Activated T-helper 1 cell treated with anti-CD3 and anti-CD28 coated beads, Interleukin-12 subunit alpha, Interleukin-12 subunit beta, Interleukin-2, Interleukin-4 antibody, amounts not matched to agents 30 ng/mL and 10 ng/mL and 1 ng/mL, durations not matched to agents 14 hours and 24 hours and 36 hours (primary cell): ENCODE data around the gene OTUB1. TPM values are rescaled to one million over a fixed set of nuclear protein-coding genes. Genes with fewer than 3 reads are reported as not detected.
"Not testable (repeated sequence)": the region's sequence is repeated elsewhere in the genome, so short reads cannot be mapped to it uniquely, and the experiment has no call there.

Source experiments
- DNase-seq: peaks from one replicate; pipeline ENCODE4 v3.0.0; 2021; ENCODE audit warnings: low spot score
- H3K27ac Mint-ChIP-seq: one replicate; pipeline ENCODE4 v1.8.0; 2021; ENCODE audit warnings: mild to moderate bottlenecking, mixed read lengths
- H3K27me3 Mint-ChIP-seq: one replicate; pipeline ENCODE4 v1.8.0; 2022; ENCODE audit warnings: mild to moderate bottlenecking, moderate library complexity, mixed read lengths; ENCODE audit not compliant: insufficient read depth
- H3K36me3 Mint-ChIP-seq: one replicate; pipeline ENCODE4 v1.8.0; 2021; ENCODE audit warnings: low read depth, mixed read lengths
- H3K4me1 Mint-ChIP-seq: one replicate; pipeline ENCODE4 v1.8.0; 2021; ENCODE audit warnings: low read depth, mixed read lengths
- H3K4me3 Mint-ChIP-seq: one replicate; pipeline ENCODE4 v1.8.0; 2021; ENCODE audit warnings: mild to moderate bottlenecking, moderate library complexity, mixed read lengths
- H3K9me3 Mint-ChIP-seq: one replicate; pipeline ENCODE4 v1.8.0; 2021; ENCODE audit warnings: mixed read lengths
- intact Hi-C: fragments of 100-400 bp; cut with micrococcal nuclease; formaldehyde crosslinking; loops from one replicate; pipeline ENCODE4 v1.15.1; 2024
- total RNA-seq: library from RNA; stranded (reverse); gene quantifications from 2 replicates; pipeline ENCODE4 v1.2.3, GENCODE V29; 2022

The OTUB1 gene
- total RNA-seq, 1 donor from 2014 or later = 104 TPM

DNA sequence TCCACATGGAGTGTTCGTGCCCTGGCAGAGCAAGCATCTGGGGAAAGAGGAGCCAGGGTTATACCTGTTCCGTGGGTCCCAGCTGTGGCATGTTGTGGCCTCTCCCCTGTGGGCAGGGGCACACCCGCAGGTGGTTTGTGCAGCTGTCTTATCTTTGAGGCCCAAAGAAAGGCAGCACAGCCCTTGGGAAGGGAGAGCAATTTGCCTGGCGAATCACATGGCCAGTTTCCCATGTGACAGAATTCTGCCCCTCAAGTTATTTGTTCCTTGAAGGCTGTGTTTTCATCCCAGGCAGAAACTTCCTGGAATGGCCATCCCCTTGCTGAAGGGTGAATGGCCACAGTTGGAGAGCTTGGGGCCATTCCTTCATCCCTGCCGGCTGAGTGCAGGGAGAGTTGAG lies 28.2 kb upstream of the OTUB1 start:
- Mint-ChIP-seq H3K9me3 (no peaks in the 10 kb centered on the region), H3K4me1 (peaks cover 18% of the 10 kb centered on the region), H3K27ac (no peak overlapping the region), H3K36me3 (peaks cover 22% of the 10 kb centered on the region), H3K27me3 (no peaks in the 10 kb centered on the region), H3K4me3 (no peak overlapping the region)
- intact Hi-C loops = no loop called here
- DNase-seq = no peak

DNA sequence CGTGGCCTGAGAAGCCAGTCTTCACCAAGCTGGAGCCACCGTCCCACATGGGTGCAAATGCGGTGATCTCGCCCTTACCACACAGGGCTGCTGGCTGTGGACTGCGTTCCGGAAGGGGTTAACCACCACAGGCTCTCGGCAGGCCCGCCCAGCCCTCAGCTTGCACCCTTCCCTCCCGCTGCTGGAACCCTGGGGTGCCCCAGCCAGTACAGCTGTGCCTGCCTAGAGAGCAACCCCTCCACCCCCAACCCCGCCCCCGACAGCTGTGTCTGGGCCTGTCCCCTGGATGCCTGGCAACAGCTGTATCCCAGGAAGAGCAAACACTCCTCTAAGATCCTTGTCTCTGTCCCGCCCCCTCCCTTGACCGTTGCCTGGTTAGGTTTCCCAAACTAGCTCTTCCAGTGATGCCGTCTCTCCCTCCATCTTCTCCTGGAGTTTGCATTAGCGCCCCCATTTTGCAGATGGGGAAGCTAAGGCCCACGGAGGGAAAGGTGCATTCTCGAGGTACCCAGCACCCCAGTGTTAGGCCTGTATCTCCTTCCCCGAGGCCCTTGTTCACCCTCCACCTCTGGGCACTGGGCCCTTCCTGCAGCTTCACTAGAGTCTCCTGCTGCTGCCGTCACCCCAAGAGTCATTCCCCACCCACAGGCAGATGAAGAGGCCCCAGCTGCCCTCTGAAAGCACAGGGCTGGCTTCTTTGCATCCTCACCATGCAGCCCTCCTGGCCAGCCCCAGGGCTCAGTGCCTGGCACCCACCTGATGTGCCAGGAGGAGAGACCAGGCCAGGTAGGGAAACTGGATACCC lies 24.4 kb upstream of the OTUB1 start:
- DNase-seq = no peak
- Mint-ChIP-seq H3K4me1 (peaks cover 18% of the 10 kb centered on the region), H3K27ac (peak overlapping the region; percentile 29), H3K36me3 (no peaks in the 10 kb centered on the region), H3K27me3 (no peaks in the 10 kb centered on the region), H3K9me3 (no peaks in the 10 kb centered on the region), H3K4me3 (no peak overlapping the region)
- intact Hi-C loops = no loop called here

DNA sequence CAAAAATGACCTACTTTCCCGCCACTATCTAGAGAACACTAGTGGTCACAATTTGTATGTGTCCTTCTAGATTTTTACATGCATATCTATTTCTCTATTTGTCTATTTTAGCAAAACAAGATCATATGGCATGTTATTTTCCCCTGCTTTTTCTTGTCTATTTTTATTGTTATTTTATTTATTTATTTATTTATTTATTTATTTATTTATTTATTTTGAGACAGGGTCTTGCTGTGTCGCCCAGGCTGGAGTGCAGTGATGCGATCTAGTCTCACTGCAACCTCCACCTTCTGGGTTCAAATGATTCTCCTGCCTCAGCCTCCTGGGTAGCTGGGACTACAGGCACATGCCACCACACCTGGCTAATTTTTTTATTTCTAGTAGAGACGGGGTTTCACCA lies 22.3 kb upstream of the OTUB1 start:
- intact Hi-C loops, H3K27me3 Mint-ChIP-seq: not testable (repeated sequence)

DNA sequence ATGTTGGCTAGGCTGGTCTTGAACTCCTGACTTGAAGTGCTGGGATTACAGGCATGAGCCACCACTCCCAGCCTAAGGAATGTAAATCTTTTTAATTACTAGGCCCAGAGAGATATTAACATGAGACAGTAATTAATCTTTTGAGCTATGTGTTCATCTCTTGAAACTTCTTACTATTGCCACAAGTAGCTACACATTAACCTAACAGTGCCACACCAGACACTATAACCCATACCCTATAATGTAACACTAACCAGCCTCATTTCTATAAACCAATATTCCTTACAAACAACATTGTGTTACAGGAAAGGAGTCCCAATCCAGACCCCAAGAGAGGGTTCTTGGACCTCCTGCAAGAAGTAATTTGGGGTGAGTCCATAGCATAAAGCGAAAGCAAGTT lies 19.8 kb upstream of the OTUB1 start:
- no peaks in the 10 kb centered on the region for H3K36me3 Mint-ChIP-seq
- intact Hi-C loops = no loop called here
- H3K4me3 Mint-ChIP-seq = no peak overlapping the region
- no peak for DNase-seq
- H3K27ac Mint-ChIP-seq = no peak overlapping the region
- no peaks in the 10 kb centered on the region for H3K9me3 Mint-ChIP-seq
- H3K4me1 Mint-ChIP-seq = peaks cover 6% of the 10 kb centered on the region
- peaks cover 6% of the 10 kb centered on the region for H3K27me3 Mint-ChIP-seq

More for the DNA sequence above, 22.3 kb upstream of the OTUB1 start:
- H3K36me3 Mint-ChIP-seq, H3K27ac Mint-ChIP-seq, DNase-seq, H3K4me3 Mint-ChIP-seq, H3K9me3 Mint-ChIP-seq: not testable (repeated sequence)
- peaks cover 13% of the 10 kb centered on the region for H3K4me1 Mint-ChIP-seq

DNA sequence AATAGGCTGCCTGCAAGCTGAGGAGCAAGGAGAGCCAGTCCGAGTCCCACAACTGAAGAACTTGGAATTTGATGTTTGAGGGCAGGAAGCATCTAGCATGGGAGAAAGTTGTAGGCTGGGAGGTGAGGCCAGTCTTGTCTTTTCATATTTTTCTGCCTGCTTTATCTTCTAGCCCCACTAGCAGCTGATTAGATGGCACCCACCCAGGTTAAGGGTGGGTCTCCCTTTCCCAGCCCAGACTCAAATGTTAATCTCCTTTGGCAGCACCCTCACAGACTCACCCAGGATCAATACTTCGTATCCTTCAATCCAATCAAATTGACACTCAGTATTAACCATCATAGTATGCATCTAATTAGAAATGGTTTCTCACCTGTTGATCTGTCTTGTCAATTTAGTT lies 16.8 kb upstream of the OTUB1 start:
- no peak overlapping the region for H3K4me3 Mint-ChIP-seq
- no peaks in the 10 kb centered on the region for H3K4me1 Mint-ChIP-seq
- H3K9me3 Mint-ChIP-seq = no peaks in the 10 kb centered on the region
- DNase-seq = no peak
- intact Hi-C loops = no loop called here
- H3K27ac Mint-ChIP-seq = no peak overlapping the region
- H3K36me3 Mint-ChIP-seq = peaks cover 3% of the 10 kb centered on the region
- peaks cover 8% of the 10 kb centered on the region for H3K27me3 Mint-ChIP-seq

DNA sequence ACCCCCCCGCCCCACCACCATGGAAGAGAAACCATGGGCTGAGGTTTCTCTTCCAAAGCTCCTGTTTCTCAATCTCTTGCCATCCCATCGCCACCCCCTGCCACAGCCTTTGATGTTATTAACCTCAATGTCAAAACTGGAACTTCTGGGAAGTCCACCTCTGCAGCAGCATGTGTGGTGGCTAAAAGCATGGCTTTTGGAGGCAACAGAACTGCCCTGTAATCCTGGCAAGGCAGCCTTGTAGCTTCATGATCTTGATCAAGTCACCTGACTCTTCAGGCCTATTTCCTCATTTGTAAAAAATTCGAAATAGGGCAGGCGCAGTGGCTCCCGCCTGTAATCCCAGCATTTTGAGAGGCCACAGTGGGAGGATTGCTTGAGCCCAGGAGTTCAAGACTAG lies 15.3 kb upstream of the OTUB1 start:
- Mint-ChIP-seq H3K4me3 (no peak overlapping the region), H3K4me1 (peaks cover 4% of the 10 kb centered on the region), H3K27me3 (peaks cover 8% of the 10 kb centered on the region), H3K36me3 (peaks cover 6% of the 10 kb centered on the region), H3K9me3 (no peaks in the 10 kb centered on the region), H3K27ac (no peak overlapping the region)
- no peak for DNase-seq
- intact Hi-C loops = loop anchor here (10.0 kb wide), 1 partner anchor 314 kb away; the partner anchor contains the start of genes BAD and GPR137

DNA sequence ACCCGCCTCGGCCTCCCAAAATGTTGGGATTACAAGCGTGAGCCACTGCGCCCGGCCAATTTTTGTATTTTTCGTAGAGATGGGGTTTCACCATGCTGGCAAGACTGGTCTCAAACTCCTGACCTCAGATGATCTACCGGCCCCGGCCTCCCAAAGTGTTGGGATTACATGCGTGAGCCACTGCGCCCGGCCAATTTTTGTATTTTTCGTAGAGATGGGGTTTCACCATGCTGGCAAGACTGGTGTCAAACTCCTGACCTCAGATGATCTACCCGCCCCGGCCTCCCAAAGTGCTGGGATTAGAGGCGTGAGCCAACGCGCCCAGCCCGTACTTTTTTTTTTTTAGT lies 12.4 kb upstream of the OTUB1 start:
- H3K36me3 Mint-ChIP-seq = peaks cover 17% of the 10 kb centered on the region
- not testable (repeated sequence) for H3K27me3 Mint-ChIP-seq, H3K9me3 Mint-ChIP-seq, DNase-seq
- intact Hi-C loops = loop anchor here (1.0 to 10.0 kb wide), 10 partner anchors 12 to 311 kb away; partner anchors contain the start of genes BAD, DNAJC4, FKBP2 and GPR137
- peaks cover 17% of the 10 kb centered on the region for H3K4me1 Mint-ChIP-seq
- peak overlapping the region; percentile 100 for H3K4me3 Mint-ChIP-seq
- peak overlapping the region; percentile 97 for H3K27ac Mint-ChIP-seq

DNA sequence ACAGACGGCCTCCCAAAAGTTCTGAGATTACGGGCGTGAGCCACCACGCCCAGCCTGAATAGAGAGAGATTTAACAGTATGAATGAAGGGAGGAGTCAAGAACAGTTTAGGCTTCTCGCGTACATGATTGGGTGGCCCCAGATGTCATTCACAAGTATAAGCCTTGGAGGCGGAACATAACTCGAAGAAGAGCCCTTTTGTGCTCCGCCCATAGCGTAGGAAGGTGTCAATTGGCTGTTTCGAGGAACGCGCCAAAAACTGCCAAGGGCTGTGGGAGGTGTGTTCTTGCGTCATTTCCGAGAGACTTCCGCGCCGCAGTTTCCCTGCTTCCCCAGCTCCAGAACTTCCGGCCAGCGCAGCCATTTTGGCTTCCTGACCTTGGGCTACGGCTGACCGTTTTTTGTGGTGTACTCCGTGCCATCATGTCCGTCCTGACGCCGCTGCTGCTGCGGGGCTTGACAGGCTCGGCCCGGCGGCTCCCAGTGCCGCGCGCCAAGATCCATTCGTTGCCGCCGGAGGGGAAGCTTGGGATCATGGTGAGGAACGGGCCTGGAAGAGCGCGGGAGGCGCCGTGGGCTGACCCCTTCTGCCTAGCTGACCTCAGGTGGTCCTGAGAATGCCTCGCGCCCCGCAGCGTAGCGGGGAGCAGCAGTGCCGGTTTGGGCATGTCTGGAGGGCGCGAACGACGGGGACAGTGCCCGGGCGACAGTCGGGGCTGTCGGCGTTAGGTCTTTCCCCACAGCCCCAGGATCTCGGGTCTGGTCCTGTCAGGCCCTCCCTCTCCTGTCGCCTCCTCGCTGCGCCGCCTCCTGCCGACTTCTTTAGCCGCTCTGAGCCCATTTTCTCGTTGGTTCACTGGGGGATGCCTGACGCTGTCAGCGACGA lies 11.7 kb upstream of the OTUB1 start, which contains the start of gene COX8A:
TSS of gene COX8A (plus strand) at position 362 of the 885 bp plus-strand sequence. CDS start at position 423, 61 bp downstream.
- Mint-ChIP-seq H3K9me3 (no peaks in the 10 kb centered on the region), H3K27ac (peak within 1 kb of the TSS; percentile 97), H3K27me3 (peaks cover 8% of the 10 kb centered on the region), H3K4me3 (peak within 1 kb of the TSS; percentile 100), H3K4me1 (peaks cover 17% of the 10 kb centered on the region), H3K36me3 (peaks cover 19% of the 10 kb centered on the region)
- DNase-seq = peak; percentile 96
- intact Hi-C loops = loop anchor here (1.0 to 10.0 kb wide), 10 partner anchors 12 to 310 kb away; partner anchors contain the start of genes BAD, DNAJC4, FKBP2 and GPR137

DNA sequence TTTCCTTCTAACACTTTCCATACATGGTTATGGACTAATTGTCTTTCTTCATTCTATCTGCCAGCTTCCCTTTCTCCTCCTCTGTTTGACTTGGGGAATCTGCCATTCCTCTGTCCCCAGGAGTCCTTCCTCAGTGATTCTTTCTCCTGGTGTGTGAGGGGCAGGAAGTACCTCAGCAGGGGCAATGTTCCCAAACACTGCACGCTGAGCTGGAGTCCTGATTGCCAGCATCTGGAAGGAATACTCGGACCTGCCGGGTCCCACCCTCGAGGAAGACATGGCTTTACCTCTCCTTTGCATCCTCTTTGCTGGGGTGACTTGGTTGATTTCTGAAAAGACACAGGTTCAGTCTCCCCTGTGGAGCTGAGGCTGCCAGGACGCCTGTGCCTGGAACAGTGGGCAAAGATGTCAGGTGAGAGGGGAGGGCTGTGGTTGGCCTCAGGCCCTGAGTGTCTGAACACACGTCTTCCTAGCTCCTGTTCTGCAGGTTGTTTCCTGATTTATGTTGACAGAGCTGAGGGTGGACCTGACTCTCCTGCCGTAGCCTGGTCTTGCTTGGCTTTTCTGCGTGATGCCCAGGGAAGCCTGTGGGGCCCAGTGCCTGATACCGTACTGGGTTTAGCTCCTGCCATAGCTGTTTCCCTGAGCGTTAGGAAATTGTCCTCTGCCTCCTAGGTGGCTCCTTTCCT lies 7.5 kb upstream of the OTUB1 start:
- no peak overlapping the region for H3K4me3 Mint-ChIP-seq
- H3K27me3 Mint-ChIP-seq = no peaks in the 10 kb centered on the region
- H3K27ac Mint-ChIP-seq = no peak overlapping the region
- intact Hi-C loops = loop anchor here (10.0 kb wide), 1 partner anchor 306 kb away; the partner anchor contains the start of genes BAD and GPR137
- no peak for DNase-seq
- peaks cover 23% of the 10 kb centered on the region for H3K4me1 Mint-ChIP-seq
- peaks cover 16% of the 10 kb centered on the region for H3K36me3 Mint-ChIP-seq
- no peaks in the 10 kb centered on the region for H3K9me3 Mint-ChIP-seq

DNA sequence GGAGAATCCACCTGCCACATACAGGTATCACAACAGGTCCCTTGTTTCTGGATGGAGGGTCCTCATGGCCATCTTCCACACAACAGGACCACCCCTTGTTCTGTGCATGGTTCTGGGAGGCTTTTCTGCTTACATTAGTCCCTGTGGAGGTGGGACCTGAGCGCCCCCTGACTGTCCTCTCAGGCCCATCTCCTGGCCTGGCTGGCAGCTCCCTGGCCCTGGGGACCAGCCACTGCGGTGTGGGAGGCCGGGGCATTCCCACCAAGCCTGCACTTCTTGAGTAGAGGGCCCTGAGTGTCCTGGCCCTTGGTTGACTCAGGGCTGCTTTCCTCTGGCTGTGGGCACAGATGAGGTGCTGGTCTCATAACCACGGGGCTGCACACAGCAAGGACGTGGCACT lies 6.8 kb upstream of the OTUB1 start:
- no peak overlapping the region for H3K4me3 Mint-ChIP-seq
- H3K4me1 Mint-ChIP-seq = peaks cover 23% of the 10 kb centered on the region
- peaks cover 16% of the 10 kb centered on the region for H3K36me3 Mint-ChIP-seq
- intact Hi-C loops = loop anchor here (10.0 kb wide), 1 partner anchor 305 kb away; the partner anchor contains the start of genes BAD and GPR137
- H3K27me3 Mint-ChIP-seq = no peaks in the 10 kb centered on the region
- H3K27ac Mint-ChIP-seq = no peak overlapping the region
- DNase-seq = no peak
- no peaks in the 10 kb centered on the region for H3K9me3 Mint-ChIP-seq

DNA sequence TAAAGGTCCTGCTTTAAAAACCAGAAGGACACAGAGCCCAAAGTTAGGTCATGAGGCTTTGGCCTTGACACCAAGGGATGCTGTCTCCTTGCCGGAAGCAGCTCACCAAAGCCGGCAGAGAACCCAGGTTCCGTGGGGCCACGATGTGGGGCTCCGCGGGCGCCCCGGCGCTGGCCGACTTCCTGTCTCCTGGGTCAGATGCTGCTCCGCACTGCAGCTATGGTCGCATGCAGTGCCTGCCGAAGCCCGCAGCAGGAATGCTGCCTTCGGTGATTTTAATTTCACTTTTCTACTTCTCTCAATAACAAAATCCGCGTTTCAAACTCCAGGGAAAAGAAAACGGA lies 454 bp upstream of the OTUB1 start:
- H3K27me3 Mint-ChIP-seq = no peaks in the 10 kb centered on the region
- peak; percentile 72 for DNase-seq
- H3K4me3 Mint-ChIP-seq = peak overlapping the region; percentile 97
- peaks cover 12% of the 10 kb centered on the region for H3K36me3 Mint-ChIP-seq
- intact Hi-C loops = loop anchor here (1.0 to 5.0 kb wide), 8 partner anchors 11 to 332 kb away; partner anchors contain the start of genes COX8A, MACROD1, MARK2 and PRDX5
- peak overlapping the region; percentile 96 for H3K27ac Mint-ChIP-seq
- peaks cover 35% of the 10 kb centered on the region for H3K4me1 Mint-ChIP-seq
- H3K9me3 Mint-ChIP-seq = no peaks in the 10 kb centered on the region

DNA sequence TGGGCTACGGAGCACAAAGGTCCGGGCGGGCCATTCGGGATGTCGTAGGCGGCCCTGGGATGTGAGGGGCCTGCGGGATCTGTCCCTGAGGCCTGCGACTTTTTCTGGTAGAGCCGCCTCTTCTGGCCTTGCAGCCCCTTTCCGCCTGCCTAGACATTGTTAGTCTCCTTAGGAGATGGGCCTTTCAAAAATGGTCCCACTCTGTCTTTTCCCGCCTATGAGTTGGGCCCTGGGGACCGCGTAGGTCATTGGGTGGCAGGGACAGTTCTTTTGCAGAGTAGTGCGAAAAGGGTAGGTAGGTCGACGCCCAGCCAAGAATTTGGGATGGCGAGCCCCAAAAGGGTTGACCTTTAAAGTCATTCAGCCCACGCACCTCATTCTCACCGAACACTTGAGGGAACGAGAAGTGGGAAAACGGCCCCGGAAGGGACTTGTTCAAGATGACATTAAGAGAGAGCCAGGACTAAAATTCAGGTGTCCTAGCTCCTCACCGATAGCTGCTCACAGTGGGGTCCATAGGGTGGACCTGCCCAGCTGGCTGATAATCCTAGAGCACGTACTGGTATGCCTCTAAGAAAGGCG lies 785 bp downstream of the OTUB1 start:
- no peaks in the 10 kb centered on the region for H3K27me3 Mint-ChIP-seq
- H3K4me1 Mint-ChIP-seq = peaks cover 35% of the 10 kb centered on the region
- H3K4me3 Mint-ChIP-seq = peak overlapping the region; percentile 82
- H3K36me3 Mint-ChIP-seq = peaks cover 20% of the 10 kb centered on the region
- intact Hi-C loops = loop anchor here (1.0 to 5.0 kb wide), 7 partner anchors 13 to 330 kb away; partner anchors contain the start of genes COX8A, MACROD1, PRDX5 and RTN3
- H3K9me3 Mint-ChIP-seq = no peaks in the 10 kb centered on the region
- peak overlapping the region; percentile 12 for H3K27ac Mint-ChIP-seq
- DNase-seq = no peak
